C4-2B (cell line): ENCODE data around the gene PRKAG1.

ENCODE experiments used
- ZFX ChIP-seq: fragments of 450-650 bp; IDR thresholded peaks from 2 replicates; pipeline ENCODE4 v1.6.1; 2017
- TF ChIP-seq, protein P1 (sequence below): fragments of 450-650 bp; conservative IDR thresholded peaks from 2 replicates; pipeline ENCODE4 v1.5.1; 2017; ENCODE audit warnings: mild to moderate bottlenecking

DNA sequence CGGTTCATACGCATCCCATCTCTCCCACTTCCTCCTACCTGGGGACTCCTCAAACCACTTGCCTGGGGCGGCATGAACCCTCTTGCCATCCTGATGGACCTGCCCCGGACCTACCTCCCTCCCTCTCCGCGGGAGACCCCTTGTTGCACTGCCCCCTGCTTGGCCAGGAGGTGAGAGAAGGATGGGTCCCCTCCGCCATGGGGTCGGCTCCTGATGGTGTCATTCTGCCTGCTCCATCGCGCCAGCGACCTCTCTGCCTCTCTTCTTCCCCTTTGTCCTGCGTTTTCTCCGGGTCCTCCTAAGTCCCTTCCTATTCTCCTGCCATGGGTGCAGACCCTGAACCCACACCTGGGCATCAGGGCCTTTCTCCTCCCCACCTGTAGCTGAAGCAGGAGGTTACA is 36.8 kb downstream of the PRKAG1 start:
- TF ChIP-seq, protein P1, sequence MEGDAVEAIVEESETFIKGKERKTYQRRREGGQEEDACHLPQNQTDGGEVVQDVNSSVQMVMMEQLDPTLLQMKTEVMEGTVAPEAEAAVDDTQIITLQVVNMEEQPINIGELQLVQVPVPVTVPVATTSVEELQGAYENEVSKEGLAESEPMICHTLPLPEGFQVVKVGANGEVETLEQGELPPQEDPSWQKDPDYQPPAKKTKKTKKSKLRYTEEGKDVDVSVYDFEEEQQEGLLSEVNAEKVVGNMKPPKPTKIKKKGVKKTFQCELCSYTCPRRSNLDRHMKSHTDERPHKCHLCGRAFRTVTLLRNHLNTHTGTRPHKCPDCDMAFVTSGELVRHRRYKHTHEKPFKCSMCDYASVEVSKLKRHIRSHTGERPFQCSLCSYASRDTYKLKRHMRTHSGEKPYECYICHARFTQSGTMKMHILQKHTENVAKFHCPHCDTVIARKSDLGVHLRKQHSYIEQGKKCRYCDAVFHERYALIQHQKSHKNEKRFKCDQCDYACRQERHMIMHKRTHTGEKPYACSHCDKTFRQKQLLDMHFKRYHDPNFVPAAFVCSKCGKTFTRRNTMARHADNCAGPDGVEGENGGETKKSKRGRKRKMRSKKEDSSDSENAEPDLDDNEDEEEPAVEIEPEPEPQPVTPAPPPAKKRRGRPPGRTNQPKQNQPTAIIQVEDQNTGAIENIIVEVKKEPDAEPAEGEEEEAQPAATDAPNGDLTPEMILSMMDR, result no peak
- no peak for TF ChIP-seq ZFX
